ENCODE data around the gene MFSD6.
"Not testable (repeated sequence)": the region's sequence is repeated elsewhere in the genome, so short reads cannot be mapped to it uniquely, and the experiment has no call there.

The MFSD6 gene

DNA sequence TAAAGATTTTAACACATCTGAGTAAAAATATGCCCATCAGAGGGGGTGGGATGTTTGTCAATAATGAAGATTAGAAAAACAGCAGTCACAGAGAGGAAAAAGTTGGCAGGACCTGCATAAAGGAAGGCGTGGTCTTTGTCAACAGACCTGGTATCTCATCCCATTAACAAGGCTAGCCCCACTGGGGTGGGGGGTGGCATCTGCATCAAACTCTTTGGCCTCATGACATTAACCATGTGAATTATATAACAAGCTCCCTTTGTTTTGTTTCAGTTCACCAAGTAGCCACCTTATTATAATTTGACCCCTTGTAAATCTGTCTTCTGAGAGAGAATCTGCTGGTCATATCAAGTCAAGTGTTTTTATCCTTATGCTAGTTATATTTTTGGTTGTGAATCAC is 97.5 kb downstream of the MFSD6 start:
- DNase-seq, result no peak

- DNase-seq, result no peak
Observed at GRCh38 chr2:190506666-190507065, 98.5 kb downstream of the MFSD6 start.

GRCh38 chr2:190507135-190507534 is 99.0 kb downstream of the MFSD6 start:
- DNase-seq, result no peak

DNA sequence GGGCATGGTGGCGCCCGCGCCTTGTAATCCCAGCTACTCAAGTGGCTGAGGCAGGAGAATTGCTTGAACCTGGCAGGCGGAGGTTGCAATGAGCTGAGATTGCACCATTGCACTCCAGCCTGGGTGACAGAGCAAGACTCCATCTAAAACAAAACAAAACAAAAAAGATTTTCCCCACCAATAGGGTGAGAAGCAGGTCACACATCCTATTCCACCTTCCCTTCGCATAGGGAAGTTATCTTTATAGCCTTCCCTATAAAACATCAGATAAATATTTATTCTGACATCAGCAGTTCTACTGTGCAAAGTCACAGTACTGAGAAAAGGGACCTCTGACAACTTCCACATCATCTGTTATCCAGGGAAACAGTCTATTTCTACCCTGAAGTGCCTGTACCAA is 101.7 kb downstream of the MFSD6 start:
- not testable (repeated sequence) for DNase-seq

- no peak for DNase-seq
Observed at GRCh38 chr2:190511104-190511503, 102.9 kb downstream of the MFSD6 start.

DNA sequence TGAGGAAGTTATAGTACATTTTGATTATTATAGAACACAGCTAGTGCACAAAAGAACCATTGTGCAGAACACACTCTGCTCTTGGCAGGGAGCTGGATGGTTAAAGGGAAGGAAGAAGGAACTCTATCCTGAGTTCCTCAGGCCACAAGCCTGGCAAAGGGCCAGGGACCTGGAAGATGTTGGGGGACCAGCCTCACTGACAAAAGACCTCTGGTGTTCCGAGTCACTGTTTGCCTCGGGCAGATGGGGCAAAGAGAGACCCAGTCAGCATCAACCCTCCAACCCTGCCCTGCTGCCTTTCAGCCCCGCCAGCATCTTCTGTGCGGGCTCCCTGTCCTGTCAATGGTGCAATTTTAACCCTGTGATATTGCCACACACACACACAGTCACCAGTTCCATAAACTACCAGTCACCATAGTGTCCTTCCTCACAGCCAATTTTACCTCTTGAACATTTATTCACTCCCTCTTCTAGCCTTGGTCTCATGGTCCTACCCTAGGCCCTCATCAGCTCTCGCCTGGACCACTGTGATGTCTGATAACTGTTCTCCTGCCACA is 104.5 kb downstream of the MFSD6 start:
- DNase-seq, result no peak

- DNase-seq, result no peak
Observed at GRCh38 chr2:190513877-190514276, 105.7 kb downstream of the MFSD6 start.

DNA sequence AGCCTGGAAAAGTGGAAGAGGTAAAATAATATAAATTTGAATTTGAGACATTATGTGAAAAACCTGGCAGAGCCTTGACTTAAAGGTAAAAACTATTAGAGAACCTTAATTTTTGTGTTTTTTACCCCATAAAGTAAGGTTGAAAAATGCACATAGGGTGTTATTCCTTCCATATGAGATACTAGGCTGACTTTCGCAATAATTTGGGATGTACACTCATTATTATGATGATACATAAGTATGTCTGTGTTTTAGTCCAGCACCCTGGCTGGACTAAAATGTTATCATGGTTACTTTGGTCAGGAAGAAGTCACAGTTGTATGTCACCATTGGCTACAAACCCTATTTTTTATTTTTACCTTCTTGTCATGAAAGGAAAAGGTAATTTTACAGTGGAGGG is 106.5 kb downstream of the MFSD6 start:
- DNase-seq, result no peak

DNA sequence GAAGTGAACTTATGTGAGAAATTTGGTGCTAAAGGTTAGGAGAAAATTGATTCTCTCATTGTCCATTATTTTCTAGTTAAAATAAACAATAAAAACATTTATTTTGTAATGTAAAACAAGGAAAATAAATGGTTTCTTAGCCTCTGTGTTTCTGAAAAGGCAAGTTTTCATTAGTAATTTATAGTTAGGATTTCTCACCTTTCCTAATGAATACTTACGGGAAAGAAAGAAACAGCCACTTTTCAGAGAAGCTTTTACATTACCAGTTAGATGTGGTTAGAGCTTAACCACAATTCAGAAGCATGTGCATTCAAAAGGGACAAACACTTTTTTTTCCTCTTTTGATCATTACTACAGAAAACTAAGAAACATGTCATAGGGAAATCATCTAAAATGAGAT is 107.5 kb downstream of the MFSD6 start:
- DNase-seq, result no peak

DNA sequence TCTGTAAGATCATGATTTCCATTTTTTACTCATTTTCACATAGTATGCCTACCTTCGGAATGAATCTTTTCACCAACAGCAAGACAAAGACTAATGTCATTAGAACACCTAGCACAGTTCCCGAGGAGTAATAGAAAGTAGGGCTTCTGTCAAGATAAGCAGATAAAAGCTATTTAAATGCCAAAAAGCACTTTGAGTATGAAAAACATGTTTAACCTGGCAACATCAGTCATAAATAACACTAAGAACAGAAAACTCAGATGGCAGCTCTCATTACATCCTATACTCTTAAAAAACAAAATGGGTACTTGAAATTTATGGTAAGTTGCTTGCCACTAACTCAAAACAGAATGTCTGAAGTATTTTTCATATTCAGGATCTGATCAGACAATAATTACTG is 109.3 kb downstream of the MFSD6 start:
- DNase-seq, result no peak

DNA sequence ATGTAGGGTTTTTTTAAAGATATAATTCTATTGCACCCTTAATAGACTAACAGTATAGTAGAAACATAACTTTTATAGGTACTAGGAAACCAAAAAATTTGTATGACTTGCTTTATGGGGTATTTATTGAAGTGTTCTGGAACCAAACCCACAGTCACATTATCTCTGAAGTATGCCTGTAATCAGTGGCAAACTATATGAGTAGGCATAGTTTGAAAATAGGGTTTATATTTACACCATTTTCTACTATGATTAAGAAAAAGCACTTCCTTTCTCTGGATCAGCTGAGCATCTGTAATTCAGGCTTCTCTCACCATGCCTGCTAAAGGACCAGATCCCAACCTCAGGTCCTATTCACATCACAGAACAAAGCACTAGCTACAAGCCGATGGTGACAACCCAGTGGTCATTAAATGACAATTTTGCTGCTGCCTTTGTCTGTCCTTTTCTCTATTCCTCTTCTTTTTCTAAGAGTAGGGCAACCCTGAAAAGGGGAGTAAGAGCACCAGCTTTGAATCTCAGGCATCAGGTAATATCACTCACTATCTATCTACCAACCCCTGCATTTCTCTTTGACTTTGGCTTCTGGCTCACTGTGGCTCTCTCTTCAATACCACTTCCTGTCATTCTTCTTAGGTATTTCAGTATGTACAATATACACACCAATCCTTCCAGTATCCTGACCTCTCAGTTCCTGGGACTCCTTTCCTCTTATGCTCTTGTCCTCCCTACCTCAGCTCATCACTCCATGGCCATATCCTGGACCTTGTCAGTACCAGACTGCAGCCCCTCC is 112.0 kb downstream of the MFSD6 start:
- no peak for DNase-seq

DNA sequence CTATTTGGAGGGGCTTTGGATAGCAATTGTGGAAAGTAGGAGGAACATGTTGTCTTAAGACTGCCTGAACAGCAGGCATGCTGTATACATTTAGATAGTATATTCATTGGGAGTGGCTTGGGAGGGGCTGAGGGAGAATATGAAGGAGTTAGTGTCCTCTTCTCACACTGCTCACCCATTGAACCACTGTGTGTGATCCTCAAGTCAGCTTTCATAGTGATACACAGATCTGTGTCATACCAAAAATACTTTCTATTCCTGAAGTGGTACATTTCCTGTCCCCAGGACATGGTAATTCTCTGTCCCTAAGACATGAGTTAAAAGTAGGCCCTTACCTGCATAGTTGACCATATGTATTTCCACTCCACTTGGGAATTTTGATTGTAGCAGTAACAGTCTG is 116.8 kb downstream of the MFSD6 start:
- no peak for DNase-seq

GRCh38 chr2:190526105-190526750 is 118.1 kb downstream of the MFSD6 start:
- DNase-seq, result no peak

GRCh38 chr2:190527214-190527613 is 119.1 kb downstream of the MFSD6 start:
- DNase-seq, result no peak

- no peak for DNase-seq
Observed at GRCh38 chr2:190527918-190528317, 119.8 kb downstream of the MFSD6 start.

- DNase-seq, result no peak
Observed at GRCh38 chr2:190528521-190529001, 120.4 kb downstream of the MFSD6 start.

DNA sequence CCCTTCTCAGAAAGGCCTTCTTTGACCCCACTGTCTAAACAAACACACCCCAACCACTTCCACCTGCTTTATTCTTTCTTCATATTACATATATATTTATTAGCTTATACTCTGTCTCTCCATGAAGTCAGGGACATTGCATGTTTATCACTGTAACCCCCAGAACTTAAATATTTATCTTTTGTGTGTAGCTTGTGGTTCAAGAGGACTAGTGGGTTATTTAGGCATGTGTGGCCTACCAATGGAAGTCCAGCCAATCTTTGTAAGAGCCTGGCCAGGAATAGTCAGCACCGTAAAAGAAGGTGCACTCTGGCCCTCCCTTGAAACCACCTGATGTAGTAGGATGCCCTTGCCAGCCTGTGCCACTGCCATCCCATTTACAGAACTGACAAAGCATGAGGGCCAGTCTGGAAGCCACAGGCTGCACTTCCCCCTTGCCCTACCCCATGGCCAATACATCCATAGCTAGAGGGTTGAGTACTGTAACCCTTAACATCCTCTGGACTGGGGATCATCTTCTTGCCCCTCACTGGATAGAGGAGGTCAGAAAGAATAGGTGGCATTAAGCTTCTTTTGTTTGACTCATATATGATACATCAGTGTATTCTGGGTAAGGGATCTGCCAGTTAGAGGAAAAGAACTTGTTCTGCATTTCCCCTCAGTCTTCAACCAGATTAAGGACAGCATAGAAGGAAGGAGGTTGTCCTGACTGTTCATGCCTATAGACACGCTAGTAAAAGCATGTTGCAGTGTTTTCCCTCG is 121.5 kb downstream of the MFSD6 start:
- DNase-seq, result no peak

- DNase-seq, result no peak
Observed at GRCh38 chr2:190530248-190530900, 122.2 kb downstream of the MFSD6 start.

GRCh38 chr2:190532581-190532980 is 124.4 kb downstream of the MFSD6 start:
- no peak for DNase-seq

DNA sequence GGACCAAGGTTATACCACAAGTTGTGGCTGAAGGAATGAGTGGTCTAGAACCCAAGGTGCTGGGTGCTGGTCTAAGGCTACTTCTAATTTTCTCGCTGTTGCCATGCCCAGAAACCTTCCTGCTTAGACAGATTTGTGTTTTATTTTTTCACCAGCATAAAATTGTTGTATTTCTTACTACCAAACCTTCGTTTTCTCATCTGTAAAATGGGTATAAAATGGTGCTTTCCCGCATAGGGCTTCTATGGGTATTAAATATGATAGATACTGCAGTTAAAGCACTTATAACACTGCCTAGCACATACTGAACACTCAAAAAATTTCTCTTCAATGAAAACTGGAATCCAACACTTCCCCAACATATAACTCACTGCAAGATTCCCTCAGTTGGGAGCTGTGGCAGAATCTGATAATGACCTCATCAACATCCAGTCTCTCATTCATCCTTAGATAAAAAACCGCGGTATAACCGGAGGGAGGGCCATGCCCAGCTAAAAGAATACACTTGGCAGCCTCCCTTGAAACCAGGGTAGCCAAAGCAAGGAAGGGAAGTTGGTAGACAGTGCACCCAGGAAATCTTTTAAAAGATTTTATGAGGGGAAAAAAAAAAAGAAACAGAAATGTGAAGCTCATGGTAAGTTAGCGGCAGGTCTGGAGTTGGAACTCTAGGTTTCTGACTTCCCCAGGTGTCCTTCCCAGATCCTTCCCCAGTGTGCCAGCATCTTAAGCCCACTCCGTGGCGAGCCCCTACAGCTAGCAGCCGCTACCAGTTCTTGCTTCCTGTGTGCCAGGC is 125.2 kb downstream of the MFSD6 start:
- no peak for DNase-seq

- DNase-seq, result no peak
Observed at GRCh38 chr2:190533968-190534309, 125.8 kb downstream of the MFSD6 start.

All from NCI-H2107 (cell line).